ENCODE measurements around the gene ZNF423.

- no peak for TF ChIP-seq CTCF (IDR thresholded peaks at IDR 0.05; ENCODE audit: borderline replicate concordance, extremely low read depth, low read length, poor library complexity, severe bottlenecking)
- TF ChIP-seq EZH2 (IDR thresholded peaks at IDR 0.05; ENCODE audit: borderline replicate concordance, low read depth, low read length, severe bottlenecking), result no peak
These were observed 28.4 kb upstream of the ZNF423 start for GRCh38 chr16:49884033-49885015.
